HFF-Myc (cell line): ENCODE measurements around the gene SEMA3C.
"Not testable (repeated sequence)": the region's sequence is repeated elsewhere in the genome, so short reads cannot be mapped to it uniquely, and the experiment has no call there.

ENCODE experiments used
- DNase-seq: peaks from one replicate; pipeline ENCODE4 v3.0.0-alpha.2; 2011; ENCODE audit warnings: low read depth; ENCODE audit errors: extremely low read depth
- H3K4me3 ChIP-seq: replicated peaks from 2 replicates; pipeline ENCODE4 v1.5.1; 2011; ENCODE audit warnings: low read depth, mild to moderate bottlenecking, control low read depth, low read length
- TF ChIP-seq, protein P1 (sequence below): IDR thresholded peaks from 2 replicates; pipeline ENCODE4 v1.5.1; 2012; ENCODE audit warnings: mild to moderate bottlenecking, low read depth, low read length, control low read depth; ENCODE audit errors: missing control alignments

The SEMA3C gene

DNA sequence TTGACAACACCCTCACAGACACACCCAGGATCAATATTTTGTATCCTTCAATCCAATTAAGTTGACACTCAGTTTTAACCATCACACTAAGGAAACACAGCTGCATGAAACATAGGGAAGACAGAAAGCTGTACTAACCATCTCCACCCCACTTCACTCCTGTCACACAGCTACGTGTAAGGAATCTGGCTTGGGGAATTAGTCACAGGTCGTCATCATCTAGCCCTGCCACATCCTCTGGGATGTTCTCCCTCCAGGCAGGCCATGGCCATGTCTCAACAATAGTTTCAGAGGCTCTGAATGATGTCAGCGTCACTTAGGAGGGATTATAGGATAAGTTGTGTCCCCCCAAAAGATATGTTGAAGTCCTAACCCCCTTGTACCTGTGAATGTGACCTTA, 10.8 kb upstream of the SEMA3C start:
- TF ChIP-seq, protein P1, sequence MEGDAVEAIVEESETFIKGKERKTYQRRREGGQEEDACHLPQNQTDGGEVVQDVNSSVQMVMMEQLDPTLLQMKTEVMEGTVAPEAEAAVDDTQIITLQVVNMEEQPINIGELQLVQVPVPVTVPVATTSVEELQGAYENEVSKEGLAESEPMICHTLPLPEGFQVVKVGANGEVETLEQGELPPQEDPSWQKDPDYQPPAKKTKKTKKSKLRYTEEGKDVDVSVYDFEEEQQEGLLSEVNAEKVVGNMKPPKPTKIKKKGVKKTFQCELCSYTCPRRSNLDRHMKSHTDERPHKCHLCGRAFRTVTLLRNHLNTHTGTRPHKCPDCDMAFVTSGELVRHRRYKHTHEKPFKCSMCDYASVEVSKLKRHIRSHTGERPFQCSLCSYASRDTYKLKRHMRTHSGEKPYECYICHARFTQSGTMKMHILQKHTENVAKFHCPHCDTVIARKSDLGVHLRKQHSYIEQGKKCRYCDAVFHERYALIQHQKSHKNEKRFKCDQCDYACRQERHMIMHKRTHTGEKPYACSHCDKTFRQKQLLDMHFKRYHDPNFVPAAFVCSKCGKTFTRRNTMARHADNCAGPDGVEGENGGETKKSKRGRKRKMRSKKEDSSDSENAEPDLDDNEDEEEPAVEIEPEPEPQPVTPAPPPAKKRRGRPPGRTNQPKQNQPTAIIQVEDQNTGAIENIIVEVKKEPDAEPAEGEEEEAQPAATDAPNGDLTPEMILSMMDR, result no peak
- H3K4me3 ChIP-seq, result no peak overlapping the region
- DNase-seq, result no peak

DNA sequence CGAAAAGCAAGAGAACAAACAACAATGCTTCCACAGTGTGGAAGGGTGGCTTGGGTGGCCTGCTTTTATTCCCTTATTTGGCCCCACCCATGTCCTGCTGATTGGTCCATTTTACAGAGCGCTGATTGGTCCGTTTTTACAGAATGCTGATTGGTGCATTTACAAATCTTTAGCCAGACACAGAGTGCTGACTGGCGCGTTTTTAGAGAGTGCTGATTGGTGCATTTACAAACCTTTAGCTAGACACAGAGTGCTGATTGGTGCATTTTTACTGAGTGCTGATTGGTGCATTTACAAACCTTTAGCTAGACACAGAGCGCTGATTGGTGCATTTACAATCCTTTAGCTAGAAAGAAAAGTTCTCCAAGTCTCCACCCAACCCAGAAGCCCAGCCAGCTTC, 8.1 kb upstream of the SEMA3C start:
- H3K4me3 ChIP-seq, DNase-seq: not testable (repeated sequence)

DNA sequence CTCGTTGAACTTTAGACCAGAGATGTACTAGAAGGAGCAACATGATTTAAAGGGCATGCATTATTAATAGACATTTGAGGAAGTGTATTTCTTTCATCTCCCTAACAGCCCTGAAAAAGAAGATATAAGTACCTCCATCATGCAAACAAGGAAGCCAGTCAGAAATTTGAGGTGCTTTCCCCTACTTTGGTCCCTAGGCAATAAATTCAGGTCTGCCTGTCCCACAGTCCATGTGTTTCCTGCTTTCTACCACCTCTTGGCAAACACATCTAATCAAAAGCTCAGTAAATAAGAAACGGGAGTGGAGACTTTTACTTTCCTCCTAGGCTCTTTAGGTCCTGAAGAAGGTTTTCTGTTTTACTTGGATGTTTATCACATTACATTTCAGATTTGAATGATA, 5.2 kb upstream of the SEMA3C start:
- TF ChIP-seq, protein P1, result no peak
- H3K4me3 ChIP-seq, result no peak overlapping the region
- DNase-seq, result no peak

DNA sequence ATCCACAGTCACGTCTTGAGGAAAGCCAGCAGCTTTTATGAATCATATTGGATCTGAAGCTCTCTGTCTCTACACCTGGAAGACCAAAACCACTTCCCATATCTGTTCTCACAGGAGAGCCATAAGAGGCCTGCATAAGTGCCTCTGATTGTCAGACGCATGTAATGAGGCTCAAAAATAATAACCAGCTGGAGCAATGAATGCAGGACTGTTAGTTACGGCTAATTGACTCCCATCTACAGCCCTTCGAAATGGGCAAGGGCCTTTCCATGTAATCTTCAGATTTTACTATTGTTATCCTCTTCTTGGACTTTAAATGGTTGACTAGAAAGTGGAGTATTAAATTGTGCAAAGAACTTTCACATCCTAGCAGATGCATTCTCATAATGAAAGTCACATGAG, 4.4 kb upstream of the SEMA3C start:
- no peak overlapping the region for H3K4me3 ChIP-seq

DNA sequence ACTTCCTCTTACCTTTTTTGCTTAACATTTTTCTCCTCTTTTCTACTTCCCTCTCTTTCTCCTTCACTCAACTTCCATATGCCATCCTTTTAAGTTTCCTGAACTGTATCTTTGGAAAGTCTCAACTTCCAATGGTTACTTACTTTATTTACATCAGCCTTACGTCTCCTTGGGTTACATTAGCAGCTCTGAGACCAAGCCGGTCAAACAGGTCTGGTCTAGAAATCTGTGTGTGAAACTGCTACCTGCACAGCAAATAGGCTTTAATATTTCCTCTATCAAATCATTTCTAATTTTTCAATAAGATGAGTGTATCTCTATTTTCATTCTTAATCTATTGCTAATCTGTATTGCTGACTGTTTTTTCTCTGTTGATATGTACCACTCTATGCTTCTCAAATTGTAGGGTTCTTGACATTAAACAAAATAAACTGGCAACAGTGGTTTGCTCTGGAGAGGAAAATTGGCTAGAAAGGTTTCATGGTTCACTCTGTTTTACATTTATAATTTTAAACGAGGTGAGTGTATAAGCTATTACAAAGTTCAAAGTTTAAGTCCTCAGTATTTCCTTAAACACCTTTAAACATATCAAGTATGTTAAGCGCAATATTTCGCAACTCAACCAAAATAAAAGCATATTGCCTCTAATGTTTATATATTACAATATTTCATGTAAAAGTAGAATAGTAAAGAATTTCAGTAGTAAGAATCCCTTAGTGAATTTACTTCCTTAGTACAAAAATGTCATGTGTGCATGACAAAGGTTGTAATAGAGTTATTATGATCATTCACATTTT, 3.6 kb upstream of the SEMA3C start:
- no peak for DNase-seq
- H3K4me3 ChIP-seq, result no peak overlapping the region
- TF ChIP-seq, protein P1, result no peak

More for the DNA sequence above, 4.4 kb upstream of the SEMA3C start:
- no peak for DNase-seq
- TF ChIP-seq, protein P1, result no peak

DNA sequence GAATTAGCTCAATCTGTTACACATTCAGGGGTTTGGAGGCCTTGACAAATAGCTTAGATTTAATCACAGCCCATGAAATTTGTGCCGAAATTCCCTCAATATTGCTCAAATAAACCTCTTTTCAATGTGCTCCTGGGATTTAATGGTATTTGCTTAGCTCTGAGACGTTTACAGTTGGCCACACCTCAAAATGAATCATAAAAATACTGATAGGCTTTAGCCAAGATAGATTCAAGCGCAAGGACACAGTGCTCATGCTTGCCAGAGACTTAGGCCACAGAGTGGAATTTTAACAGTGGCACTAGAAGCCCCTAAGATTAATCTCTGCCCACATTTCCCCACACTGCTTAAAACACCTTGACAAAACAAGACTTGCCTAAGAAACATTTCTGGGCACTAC, 2.3 kb upstream of the SEMA3C start:
- TF ChIP-seq, protein P1, result no peak
- H3K4me3 ChIP-seq, result no peak overlapping the region
- no peak for DNase-seq

DNA sequence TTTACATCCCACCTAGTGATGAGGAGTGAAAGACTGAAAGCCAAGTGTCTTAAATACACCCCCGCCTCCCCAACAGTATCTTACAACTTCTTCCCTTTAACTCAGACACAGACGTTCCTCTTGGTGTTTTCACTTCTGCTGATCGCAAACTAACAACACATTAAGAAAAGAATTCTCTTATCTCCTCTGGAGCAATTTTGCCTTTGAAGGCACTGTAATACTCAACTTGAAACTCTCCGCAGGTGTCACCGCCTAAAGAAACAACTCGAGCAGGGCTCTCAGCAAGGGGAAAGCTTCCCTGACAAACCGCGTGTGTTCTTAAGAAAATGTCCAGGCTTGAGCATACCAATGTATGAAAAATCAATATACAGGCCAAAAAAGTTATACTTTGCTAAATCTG, 452 bp downstream of the SEMA3C start:
- DNase-seq, result no peak
- peak overlapping the region; percentile 88 for H3K4me3 ChIP-seq
- TF ChIP-seq, protein P1, result no peak
